Colonic mucosa (tissue), 4 donors: Measurements from ENCODE around the gene HAGH. TPM values are rescaled to one million over a fixed set of nuclear protein-coding genes. Genes with fewer than 3 reads are reported as not detected.
A peak's percentile ranks its signal among the peaks of the same experiment; 100 is the strongest.

ENCODE experiments used
- DNase-seq: peaks from one replicate; pipeline ENCODE4 v3.0.0-alpha.2; 2020
- H3K27ac ChIP-seq: fragments of 200-600 bp; one replicate; pipeline ENCODE4 v1.8.0; 2021
- H3K27me3 ChIP-seq: fragments of 200-600 bp; one replicate; pipeline ENCODE4 v1.8.0; 2021
- H3K36me3 ChIP-seq: fragments of 200-600 bp; one replicate; pipeline ENCODE4 v1.8.0; 2021
- H3K4me1 ChIP-seq: fragments of 200-600 bp; one replicate; pipeline ENCODE4 v1.8.0; 2021; ENCODE audit warnings: mild to moderate bottlenecking
- H3K4me3 ChIP-seq: fragments of 200-600 bp; one replicate; pipeline ENCODE4 v1.8.0; 2021
- H3K9ac ChIP-seq, 2 donors: one replicate each; pipeline ENCODE4 v1.7.0; 2013; ENCODE audit warnings: control low read depth in 2 of 2, low read depth in 2 of 2, low read length in 2 of 2
- H3K9me3 ChIP-seq: fragments of 200-600 bp; one replicate; pipeline ENCODE4 v1.8.0; 2021
- CTCF ChIP-seq: fragments of 200-600 bp; IDR thresholded peaks from one replicate; pipeline ENCODE4 v1.8.0; 2022; ENCODE audit warnings: antibody characterized with exemption, mild to moderate bottlenecking
- intact Hi-C: fragments of 100-400 bp; cut with DNase I; formaldehyde crosslinking; loops from one replicate; pipeline ENCODE4 v1.14.1; 2022
- total RNA-seq, 2 donors: library from RNA; stranded (reverse); fragmentation: NEBNext Ultra II Directional in 1 of 2; extraction: Animal tissue kit (Norgen Biotek cat#: 25700) in 1 of 2; gene quantifications; one replicate each; pipeline ENCODE4 v1.2.1, GENCODE V29; 2021
- donor health status: healthy.
- donor health status: DM: no; HTN: no; CAD: no.
- donor health status: DM: no; HTN: no; CAD: no.

HAGH gene
- total RNA-seq, 2 donors from 2014 or later: 61.9 to 64.7 TPM

GRCh38 chr16:1759511-1759910, 67.1 kb downstream of the HAGH start:
- H3K27ac ChIP-seq: no peak overlapping the region
- TF ChIP-seq CTCF: no peak
- no peaks in the 10 kb centered on the region for H3K27me3 ChIP-seq
- peaks cover 5% of the 10 kb centered on the region for H3K4me1 ChIP-seq
- DNase-seq: no peak
- H3K4me3 ChIP-seq: no peak overlapping the region
- no peaks in the 10 kb centered on the region for H3K9me3 ChIP-seq
- H3K36me3 ChIP-seq: peaks cover 2% of the 10 kb centered on the region
- H3K9ac ChIP-seq: no peak overlapping the region
- intact Hi-C loops: no loop called here

GRCh38 chr16:1758923-1759322, 67.7 kb downstream of the HAGH start:
- no peaks in the 10 kb centered on the region for H3K9me3 ChIP-seq
- TF ChIP-seq CTCF: no peak
- peak overlapping the region in 1 of 2 donors; percentile 70 for H3K9ac ChIP-seq
- no peak overlapping the region for H3K4me3 ChIP-seq
- H3K27ac ChIP-seq: no peak overlapping the region
- intact Hi-C loops: no loop called here
- H3K27me3 ChIP-seq: no peaks in the 10 kb centered on the region
- no peak for DNase-seq
- H3K36me3 ChIP-seq: no peaks in the 10 kb centered on the region
- peaks cover 5% of the 10 kb centered on the region for H3K4me1 ChIP-seq

GRCh38 chr16:1757714-1758461, 68.7 kb downstream of the HAGH start:
- Histone ChIP-seq H3K9me3 (no peaks in the 10 kb centered on the region), H3K9ac (peak overlapping the region; percentile 69 to 70), H3K27ac (peak overlapping the region; percentile 92), H3K4me3 (no peak overlapping the region), H3K4me1 (peaks cover 5% of the 10 kb centered on the region), H3K36me3 (no peaks in the 10 kb centered on the region), H3K27me3 (no peaks in the 10 kb centered on the region)
- no peak for TF ChIP-seq CTCF
- intact Hi-C loops: no loop called here
- DNase-seq: peak; percentile 73

Other genes with a start within 250 kb of the HAGH start
- gene IFT140, start 214.8 kb downstream of the HAGH start, total RNA-seq: 10 to 100 TPM; 12.5 to 15.6 TPM
- gene CRAMP1, start 214.5 kb downstream of the HAGH start, total RNA-seq: 10 to 100 TPM; 13.6 to 17.1 TPM
- 100 to 1,000 TPM in 1 of 2 donors, 10 to 100 TPM in 1; 53.5 to 123 TPM for gene JPT2, start 148.5 kb downstream of the HAGH start, total RNA-seq
- gene MAPK8IP3, start 120.6 kb downstream of the HAGH start, total RNA-seq: 10 to 100 TPM; 44.0 to 62.6 TPM
- 10 to 100 TPM; 61.3 to 79.7 TPM for gene NME3, start 55.3 kb downstream of the HAGH start, total RNA-seq
- 10 to 100 TPM; 16.7 to 30.6 TPM for gene EME2, start 54.0 kb downstream of the HAGH start, total RNA-seq
- gene MRPS34, start 53.7 kb downstream of the HAGH start, total RNA-seq: 100 to 1,000 TPM; 106 to 227 TPM
- 10 to 100 TPM; 32.7 to 35.9 TPM for gene SPSB3, start 44.3 kb downstream of the HAGH start, total RNA-seq
- 10 to 100 TPM; 30.0 to 72.8 TPM for gene NUBP2, start 43.9 kb downstream of the HAGH start, total RNA-seq
- 1 to 10 TPM; 5.7 to 7.0 TPM for gene IGFALS, start 33.1 kb downstream of the HAGH start, total RNA-seq
- 10 to 100 TPM; 55.5 to 73.9 TPM for gene FAHD1, start 381 bp upstream of the HAGH start, total RNA-seq
- gene MEIOB, start 45.3 kb upstream of the HAGH start, total RNA-seq: under 1 TPM in 1 of 2 donors, not detected in 1; 0.27 TPM
- under 1 TPM; 0.59 to 0.82 TPM for gene HS3ST6, start 91.6 kb upstream of the HAGH start, total RNA-seq
- 10 to 100 TPM; 33.0 to 61.2 TPM for gene MSRB1, start 116.4 kb upstream of the HAGH start, total RNA-seq
- gene RPL3L, start 127.9 kb upstream of the HAGH start, total RNA-seq: not detected
- gene NDUFB10, start 132.7 kb upstream of the HAGH start, total RNA-seq: 100 to 1,000 TPM; 219 to 272 TPM
- 1,000 to 10,000 TPM; 1,996 to 2,736 TPM for gene RPS2, start 138.0 kb upstream of the HAGH start, total RNA-seq
- gene RNF151, start 140.0 kb upstream of the HAGH start, total RNA-seq: not detected
- gene TBL3, start 145.2 kb upstream of the HAGH start, total RNA-seq: 10 to 100 TPM; 19.4 to 43.1 TPM
- 10 to 100 TPM; 43.9 to 80.1 TPM for gene NOXO1, start 154.6 kb upstream of the HAGH start, total RNA-seq
- gene GFER, start 157.4 kb upstream of the HAGH start, total RNA-seq: 10 to 100 TPM; 76.6 to 79.5 TPM
- 1 to 10 TPM; 1.5 to 1.9 TPM for gene SYNGR3, start 163.1 kb upstream of the HAGH start, total RNA-seq
- gene ZNF598, start 183.0 kb upstream of the HAGH start, total RNA-seq: 10 to 100 TPM; 45.4 to 64.3 TPM
- 1 to 10 TPM; 3.5 to 3.8 TPM for gene NPW, start 193.0 kb upstream of the HAGH start, total RNA-seq
- gene NHERF2, start 200.1 kb upstream of the HAGH start, total RNA-seq: 10 to 100 TPM; 64.0 to 77.9 TPM
- 10 to 100 TPM; 30.1 to 96.8 TPM for gene NTHL1, start 221.0 kb upstream of the HAGH start, total RNA-seq
- 100 to 1,000 TPM in 1 of 2 donors, 10 to 100 TPM in 1; 75.3 to 143 TPM for gene TSC2, start 221.2 kb upstream of the HAGH start, total RNA-seq